Suprapubic skin (tissue), 3 donors: ENCODE measurements around the gene CCDC38.

ENCODE experiments used
- POLR2A ChIP-seq, 2 donors: fragments of 450-650 bp; IDR thresholded peaks; one replicate each; pipeline ENCODE4 v1.6.1; 2017; ENCODE audit warnings: antibody characterized with exemption in 2 of 2, mild to moderate bottlenecking in 2 of 2, moderate library complexity in 2 of 2
- TF ChIP-seq, protein P1 (sequence below), 2 donors: fragments of 200-600 bp in 1 of 2; fragments of 450-650 bp in 1 of 2; sonication (generic) in 1 of 2; IDR thresholded peaks; one replicate each; pipeline ENCODE4 v1.5.1; 2016 to 2019; ENCODE audit warnings: antibody characterized with exemption in 2 of 2, mild to moderate bottlenecking in 1 of 2, moderate library complexity in 1 of 2

DNA sequence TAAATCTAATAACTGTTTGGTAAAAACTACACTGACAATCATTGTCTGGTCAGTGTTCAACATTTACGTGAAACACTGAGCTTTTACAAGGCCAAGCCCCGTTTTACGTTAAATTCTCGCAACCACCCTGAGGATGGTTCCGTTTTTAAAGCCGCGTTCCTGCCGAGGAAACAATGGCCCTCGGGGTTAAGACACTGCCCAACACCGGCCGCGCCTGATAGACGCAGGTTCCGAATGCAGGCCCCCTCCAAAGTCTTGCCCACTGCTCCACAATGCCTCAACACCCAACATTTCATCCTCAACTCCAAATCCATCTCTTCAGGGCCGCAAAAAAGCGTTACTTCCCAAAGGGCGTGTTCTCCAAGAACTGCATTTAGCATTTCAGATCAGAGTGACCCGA, 84.6 kb downstream of the CCDC38 start:
- TF ChIP-seq, protein P1, sequence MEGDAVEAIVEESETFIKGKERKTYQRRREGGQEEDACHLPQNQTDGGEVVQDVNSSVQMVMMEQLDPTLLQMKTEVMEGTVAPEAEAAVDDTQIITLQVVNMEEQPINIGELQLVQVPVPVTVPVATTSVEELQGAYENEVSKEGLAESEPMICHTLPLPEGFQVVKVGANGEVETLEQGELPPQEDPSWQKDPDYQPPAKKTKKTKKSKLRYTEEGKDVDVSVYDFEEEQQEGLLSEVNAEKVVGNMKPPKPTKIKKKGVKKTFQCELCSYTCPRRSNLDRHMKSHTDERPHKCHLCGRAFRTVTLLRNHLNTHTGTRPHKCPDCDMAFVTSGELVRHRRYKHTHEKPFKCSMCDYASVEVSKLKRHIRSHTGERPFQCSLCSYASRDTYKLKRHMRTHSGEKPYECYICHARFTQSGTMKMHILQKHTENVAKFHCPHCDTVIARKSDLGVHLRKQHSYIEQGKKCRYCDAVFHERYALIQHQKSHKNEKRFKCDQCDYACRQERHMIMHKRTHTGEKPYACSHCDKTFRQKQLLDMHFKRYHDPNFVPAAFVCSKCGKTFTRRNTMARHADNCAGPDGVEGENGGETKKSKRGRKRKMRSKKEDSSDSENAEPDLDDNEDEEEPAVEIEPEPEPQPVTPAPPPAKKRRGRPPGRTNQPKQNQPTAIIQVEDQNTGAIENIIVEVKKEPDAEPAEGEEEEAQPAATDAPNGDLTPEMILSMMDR (IDR thresholded peaks at IDR 0.05) = no peak
- no peak for TF ChIP-seq POLR2A (IDR thresholded peaks at IDR 0.05)
